SK-N-SH treated with all-trans-retinoic acid at 6 μM for 48 hours (cell line): Measurements from ENCODE around the gene MC3R.

ENCODE experiments used
- RARB ChIP-seq: fragments of 250-450 bp; sonication (Bioruptor Pico); IDR thresholded peaks from 2 replicates; pipeline ENCODE4 v1.8.0; 2021; ENCODE audit warnings: mild to moderate bottlenecking, moderate library complexity
- ZC3H10 ChIP-seq: fragments of 250-450 bp; sonication (Bioruptor Pico); IDR thresholded peaks from 2 replicates; pipeline ENCODE4 v1.5.1; 2021; ENCODE audit warnings: mild to moderate bottlenecking, moderate library complexity

GRCh38 chr20:56245761-56246160 lies 2.8 kb upstream of the MC3R start:
- TF ChIP-seq RARB (CRISPR knock-in tag): no peak
- no peak for TF ChIP-seq ZC3H10 (CRISPR knock-in tag)
